A172 (cell line): Measurements from ENCODE around the gene MAS1L. TPM values are rescaled to one million over a fixed set of nuclear protein-coding genes. Genes with fewer than 3 reads are reported as not detected.

Source experiments
- DNase-seq: peaks from one replicate; pipeline ENCODE4 v3.0.0-alpha.2; 2015; ENCODE audit warnings: low spot score
- total RNA-seq: library from RNA; depleted of rRNA; stranded (reverse); fragments of >200 nt; shearing (Covaris generic); gene quantifications from 2 replicates; pipeline ENCODE4 v1.2.3, GENCODE V29; 2014

Gene MAS1L
- total RNA-seq, 1 experiment from 2014 or later, result not detected

DNA sequence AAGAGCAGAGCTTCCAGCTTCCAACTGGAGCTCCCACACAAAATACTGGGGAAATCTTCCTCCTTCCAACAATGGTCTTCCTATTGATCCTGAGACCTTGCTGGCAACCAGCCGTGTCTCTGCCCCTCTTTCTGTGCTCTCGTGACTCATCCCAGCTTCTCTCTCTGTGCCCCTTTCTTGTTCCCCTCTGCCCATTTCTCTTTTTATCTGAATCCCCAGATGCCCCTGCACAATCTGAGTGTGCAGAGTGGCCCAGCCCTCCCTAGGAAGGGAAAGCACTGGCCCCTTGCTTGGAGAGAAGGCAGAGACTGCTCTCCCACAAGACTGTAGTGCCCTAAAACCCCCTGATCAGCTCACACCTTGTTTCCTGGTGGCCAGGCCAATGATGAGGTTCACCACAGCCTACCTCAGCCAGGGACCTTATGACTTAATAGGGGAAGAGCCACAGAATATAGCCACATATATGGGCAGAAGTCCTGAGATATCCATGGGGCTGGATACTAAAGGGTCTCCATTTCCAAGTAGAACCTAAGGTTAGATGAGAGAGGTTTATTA is 23.1 kb upstream of the MAS1L start:
- no peak for DNase-seq

DNA sequence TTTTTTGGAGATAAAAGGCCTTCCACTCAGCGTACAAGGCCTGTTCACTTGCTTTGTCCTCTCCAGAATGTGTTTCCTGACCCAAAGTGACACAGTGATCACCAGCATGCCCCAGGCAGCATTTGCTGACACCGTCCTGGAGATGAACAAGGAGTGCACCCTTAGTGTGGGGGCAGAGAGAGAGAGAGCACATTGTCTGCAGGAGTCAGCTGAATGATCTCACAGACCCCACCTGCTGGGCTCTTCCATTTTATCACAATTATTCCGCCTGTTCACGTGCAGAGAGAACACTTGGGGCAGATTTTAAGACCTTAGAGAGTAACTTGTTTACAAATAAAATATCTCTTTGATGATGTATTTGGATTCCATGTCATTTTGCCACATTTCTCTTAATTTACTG is 22.4 kb upstream of the MAS1L start:
- peak; percentile 7 for DNase-seq

DNA sequence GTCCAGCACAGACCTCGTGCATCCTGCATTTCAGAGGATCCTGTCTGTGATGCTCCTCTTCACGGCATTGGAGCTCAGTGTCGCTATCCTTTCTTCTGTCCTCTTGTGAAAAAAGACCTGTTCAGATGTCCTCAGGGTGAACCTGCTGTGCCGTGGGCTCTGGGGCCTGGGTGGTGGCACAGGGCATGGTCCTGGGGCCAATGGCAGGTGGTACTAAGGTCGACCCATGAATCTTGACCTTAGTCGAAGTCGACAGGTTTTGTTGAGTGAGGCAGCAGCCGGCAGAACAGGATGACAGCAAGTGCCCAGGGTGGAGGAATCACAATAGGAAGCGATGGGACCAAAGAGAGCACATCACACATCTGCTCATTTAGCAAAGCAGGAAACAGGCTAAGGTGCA is 22.0 kb upstream of the MAS1L start:
- no peak for DNase-seq

DNA sequence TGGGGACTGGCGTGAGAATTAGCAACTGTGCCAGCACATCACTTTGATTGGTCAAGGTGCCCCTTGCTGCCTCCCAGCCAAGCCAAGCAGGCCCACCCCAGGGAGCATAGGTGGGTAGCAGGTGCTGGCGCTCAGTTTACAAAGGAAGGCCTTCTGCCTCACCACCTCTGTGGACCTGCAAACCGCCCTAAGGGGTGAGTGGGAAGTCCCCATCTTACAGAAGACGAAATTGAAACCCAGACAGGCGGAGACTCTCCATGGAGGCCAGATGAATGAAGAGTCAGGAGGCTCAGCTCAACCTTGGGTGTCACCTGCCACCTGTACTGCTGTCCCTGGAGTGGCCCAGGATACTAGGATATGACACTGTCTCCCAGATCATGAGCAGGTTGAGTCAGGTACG is 21.5 kb upstream of the MAS1L start:
- DNase-seq, result no peak

DNA sequence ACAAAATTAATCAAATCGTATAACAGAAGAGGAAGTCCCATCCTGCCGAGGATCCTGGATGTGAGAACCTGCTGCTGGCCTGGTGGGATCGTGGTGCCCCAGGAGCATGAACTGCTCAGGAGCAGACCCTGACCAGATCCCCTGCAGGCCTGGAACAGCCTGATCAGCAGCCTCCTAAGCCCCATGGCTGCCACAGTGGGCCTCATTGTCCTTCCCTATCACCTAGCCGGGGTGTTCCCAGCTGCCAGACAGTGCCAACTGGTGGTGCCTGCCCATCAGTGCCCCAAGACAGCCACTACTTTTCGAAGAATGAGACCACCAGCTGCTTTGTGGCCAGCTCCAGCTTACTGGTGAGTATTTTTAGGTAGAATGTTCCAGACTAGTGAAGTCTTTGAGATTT is 19.6 kb upstream of the MAS1L start:
- DNase-seq, result no peak

DNA sequence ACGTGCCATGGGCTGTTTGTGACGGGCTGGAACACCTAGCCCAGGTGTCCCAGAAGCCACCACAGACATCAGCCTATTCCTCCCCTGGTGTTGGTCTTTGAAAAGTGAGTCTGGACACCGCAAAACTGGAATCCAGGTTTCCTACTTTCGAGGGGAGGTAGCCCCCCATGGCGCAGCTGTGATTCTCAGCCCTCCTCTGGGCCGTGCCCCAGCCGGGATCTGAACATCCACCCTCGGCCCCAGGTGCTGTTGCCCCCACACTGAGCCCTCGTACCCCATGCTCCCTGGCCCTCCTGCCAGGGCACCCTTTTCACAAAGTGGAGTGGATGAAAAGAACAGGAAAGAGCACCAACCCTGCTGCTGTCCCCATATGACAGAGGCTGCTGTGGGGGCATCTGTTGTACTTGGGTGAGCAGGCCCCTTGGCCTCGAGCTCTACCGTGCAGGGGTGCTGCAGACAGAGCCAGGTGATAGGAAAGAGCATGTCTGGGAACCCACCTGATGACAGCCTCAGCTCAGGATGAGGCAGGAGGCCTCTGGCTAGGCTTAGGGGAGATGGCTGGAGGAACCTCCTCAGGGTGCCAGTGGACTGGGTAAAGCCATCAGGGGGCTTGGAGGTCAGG is 18.8 kb upstream of the MAS1L start:
- DNase-seq, result no peak

DNA sequence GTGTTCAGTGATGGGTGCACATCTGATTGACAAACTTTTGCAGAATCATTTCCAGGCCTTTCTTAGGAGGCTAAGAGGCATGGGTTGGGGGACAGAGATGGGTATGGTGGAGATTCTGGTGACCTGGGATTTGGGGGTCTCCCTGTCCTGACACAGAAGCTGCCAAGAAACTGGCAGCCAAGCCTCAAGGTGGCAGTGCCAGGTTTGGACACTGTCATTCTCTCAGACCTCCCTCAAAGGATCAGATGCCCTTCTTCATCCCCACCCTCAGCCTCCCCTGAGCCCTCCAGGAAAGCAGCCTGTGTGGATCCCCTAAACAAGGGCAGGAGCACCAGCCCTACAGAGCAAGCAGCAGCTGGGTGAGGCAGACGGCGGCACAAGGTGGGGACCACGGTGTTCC is 18.1 kb upstream of the MAS1L start:
- no peak for DNase-seq

DNA sequence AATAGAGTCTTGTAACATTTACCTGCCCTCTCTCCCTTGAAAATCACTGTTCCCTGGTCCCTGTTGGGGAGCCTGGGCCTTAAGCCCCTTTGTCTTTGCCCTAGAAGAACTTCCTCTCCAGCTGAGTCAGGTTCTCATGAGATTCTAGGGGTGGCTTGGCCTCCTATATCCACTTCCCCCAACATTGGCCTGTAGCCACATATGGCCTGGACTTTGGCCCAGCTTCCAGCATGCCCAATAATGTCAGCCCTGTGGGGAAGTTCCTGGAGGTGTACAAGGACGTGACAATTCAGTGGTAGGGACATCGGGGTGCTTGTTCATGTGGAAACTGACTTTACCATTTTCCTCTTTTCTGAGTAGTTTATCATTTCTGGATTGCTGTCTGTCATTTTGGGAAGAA is 17.2 kb upstream of the MAS1L start:
- DNase-seq, result no peak

DNA sequence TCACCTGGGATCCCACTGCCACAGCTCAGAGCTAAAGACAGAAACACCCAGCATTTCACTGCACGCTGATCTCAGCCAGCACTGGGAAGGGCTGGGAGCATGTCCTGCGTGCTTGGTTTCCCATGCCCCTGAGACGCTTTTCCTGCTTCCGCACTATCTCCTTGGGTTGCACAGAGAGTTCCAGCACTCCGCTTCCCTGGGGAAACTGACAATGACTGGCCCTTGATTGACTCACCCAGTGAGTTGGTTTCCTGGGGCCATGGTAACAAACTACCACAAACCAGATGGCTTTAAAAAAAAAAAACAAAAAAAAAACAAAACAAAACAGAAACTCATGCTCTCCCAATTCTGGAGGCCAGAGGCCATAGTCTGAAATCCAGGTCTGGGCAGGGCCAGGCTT is 14.8 kb upstream of the MAS1L start:
- peak; percentile 2 for DNase-seq

DNA sequence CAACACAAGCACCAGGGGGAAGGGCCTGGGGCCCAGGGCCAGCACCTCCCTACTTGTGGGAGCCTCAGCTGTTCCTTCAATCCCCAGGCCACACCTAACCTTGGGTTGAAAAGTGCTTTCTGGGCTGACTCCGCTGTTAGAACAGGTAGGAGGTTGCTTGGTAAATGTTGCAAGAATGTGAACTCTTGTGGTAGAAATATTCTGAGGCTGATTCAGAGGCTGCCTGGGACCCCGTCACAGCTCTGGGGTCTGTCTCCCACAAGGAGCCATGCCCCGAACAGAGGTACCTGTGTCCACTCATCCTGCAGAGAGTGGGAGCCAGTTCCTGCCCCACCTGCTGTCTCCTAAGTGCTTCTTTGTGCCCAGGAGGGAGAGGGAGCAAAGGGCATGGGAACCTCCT is 14.4 kb upstream of the MAS1L start:
- no peak for DNase-seq

DNA sequence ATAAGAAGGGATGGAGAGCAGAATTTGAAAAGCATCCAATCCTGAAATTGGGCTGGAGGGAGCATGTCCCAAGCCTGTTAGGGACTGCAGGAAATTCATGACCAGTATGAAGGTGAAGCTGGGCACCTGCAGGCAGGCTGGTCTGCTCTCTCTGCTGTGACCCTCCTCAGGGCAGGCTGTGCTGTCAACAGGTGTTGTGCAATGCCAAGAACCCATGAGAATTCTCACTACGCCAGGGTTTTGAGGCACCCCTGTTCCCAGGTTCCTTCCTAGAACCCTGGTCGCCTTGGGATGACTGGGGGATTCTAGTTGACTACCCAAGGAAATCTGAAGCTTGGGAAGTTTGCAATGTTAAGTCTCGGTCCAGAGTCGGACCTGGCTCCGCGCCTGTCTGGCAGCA is 13.3 kb upstream of the MAS1L start:
- DNase-seq, result no peak

DNA sequence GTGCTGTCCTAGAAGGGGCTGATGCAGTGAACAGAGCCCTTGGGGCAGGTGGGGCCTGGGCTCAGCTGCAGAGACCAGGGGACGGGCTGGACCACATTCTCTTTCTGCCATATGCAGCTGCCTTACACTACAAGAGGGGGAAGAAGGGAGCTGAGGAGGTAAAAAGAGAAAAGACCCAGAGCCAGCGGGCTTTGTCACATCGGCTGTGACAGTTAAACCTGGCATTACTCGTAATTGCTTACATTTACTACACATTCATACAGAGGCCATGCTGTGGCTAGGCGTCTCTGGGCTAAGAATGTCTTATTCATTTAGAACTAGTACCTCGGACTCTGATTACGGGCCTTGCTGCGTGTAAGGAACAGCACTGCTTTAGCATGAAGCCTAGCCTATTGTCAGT is 12.8 kb upstream of the MAS1L start:
- DNase-seq, result no peak

DNA sequence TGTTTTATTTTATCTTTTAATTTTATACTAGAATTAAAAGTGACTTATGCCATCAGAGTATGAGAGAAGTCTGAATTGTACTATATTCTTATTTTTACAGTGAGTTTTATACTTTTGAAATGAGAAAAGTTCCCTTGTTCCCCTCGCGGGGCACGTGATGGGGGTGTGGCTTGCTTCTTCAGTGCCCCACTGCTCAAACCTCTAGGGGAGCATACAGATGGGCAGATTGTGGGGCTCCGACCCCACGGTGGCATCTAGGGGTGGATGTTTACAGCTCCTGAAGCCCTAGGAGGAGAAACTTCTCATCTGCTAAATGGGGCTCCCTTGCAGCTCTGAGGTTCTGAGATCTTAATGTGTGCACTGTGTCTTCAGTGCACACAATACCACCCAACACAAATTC is 11.9 kb upstream of the MAS1L start:
- no peak for DNase-seq

DNA sequence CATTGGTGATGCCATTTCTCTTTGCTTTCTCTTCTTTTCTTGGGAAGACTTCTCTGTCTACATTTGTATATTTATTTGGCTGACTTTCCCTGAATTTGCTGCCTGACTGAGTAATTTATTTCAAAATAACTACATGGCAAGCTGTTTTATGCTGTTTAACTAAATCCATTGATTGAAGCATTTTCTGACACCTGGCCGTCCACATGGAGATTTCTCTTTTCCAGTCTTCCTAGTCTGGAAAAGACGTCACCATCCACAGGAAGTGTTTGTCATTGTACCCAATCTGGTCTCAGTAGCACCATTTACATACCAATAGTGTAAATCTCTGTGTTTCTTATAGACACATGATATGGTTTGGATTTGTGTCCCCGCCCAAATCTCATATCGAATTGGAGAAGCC is 9.2 kb upstream of the MAS1L start:
- no peak for DNase-seq

DNA sequence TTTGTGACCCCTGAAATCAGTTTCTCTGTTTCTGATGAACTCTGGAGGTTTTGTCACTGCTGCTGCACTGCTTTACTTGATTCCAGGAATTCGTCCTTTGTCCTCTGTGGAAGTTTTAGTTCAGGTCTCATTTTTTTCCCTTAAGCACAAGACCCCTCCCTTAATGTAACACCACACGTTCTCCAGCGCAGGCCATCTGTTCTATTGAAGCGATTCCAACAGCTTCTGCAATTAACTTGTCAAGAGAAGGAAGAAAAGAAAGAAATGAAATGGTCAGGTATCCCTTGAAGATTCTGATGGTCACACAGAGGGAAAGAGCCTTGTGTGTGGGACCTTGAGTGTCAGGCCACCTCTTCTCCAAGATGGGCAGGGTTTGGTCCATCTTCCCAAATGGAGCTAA is 7.8 kb upstream of the MAS1L start:
- no peak for DNase-seq

DNA sequence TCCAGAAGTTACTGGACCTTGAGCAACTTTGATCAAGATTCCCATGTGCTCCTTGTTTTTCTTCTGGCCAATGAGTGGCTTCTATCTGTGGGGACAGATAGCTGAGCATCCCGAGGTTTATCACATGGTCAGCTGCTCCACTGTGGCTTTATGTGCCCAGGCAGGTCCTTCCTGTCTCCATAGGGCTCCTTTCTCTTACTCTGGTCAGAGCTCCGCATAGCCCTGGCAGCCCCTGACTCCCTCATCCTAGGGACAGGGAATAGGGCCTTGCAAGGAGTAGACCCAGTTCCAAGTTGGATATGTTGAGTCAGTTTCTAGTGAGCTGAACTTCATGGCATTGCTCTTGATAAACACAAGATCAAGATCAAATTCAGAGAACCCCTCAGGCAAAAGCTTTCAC is 6.4 kb upstream of the MAS1L start:
- no peak for DNase-seq

DNA sequence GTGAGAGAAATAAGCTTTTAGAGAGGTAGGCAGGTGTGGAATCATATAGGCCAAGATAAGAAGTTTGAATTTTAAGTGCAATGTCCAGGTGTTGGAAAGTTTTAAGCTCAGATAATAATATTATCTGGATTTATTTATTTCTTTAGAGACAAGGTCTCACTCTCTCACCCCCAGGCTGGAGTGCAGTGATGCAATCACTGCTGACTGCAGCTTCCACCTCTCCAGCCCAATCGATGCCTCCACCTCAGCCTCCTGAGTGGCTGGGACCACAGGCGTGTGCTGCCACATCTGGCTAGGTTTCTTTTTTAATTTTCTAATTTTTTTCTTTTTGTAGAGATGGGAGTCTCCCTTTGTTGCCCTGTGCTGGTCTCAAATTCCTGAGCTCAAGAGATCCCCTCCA is 5.5 kb upstream of the MAS1L start:
- no peak for DNase-seq

DNA sequence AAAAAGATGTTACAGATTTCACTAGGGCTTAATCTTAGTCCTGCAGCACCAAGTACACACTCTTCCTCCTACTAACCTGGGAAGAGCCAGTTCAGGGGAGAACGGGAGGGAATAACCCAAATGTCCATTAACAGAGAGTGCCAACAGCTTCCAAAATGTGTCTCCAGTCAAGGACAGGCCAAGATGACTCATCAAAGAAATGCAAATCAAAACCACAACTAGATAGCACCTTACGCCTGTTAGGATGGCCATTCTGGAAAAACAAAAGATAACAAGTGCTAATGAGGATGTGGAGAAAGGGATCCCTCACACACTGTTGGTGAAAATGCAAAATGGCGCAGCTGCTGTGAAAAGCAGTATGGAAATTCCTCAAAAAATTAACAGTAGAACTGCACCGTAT is 3.8 kb upstream of the MAS1L start:
- no peak for DNase-seq

DNA sequence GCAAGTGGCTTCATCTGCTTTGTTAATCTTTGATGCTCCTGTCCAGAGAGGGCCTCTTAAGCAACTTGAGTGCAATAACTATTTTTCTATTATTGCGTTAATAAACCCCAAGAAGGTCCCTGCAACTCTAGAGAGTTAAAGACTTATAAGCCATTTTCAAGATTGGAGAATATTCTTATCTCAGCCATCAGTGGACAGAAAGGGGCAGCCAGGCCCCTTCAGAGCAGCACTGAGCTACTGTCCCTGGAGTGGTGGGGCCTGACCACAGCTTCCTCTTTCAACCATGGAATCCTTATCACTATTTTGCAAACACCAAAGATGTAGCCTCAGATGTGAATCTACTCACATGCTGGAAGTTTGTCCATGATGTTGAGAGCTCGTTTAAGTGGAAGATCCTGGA is 2.8 kb upstream of the MAS1L start:
- DNase-seq, result no peak

DNA sequence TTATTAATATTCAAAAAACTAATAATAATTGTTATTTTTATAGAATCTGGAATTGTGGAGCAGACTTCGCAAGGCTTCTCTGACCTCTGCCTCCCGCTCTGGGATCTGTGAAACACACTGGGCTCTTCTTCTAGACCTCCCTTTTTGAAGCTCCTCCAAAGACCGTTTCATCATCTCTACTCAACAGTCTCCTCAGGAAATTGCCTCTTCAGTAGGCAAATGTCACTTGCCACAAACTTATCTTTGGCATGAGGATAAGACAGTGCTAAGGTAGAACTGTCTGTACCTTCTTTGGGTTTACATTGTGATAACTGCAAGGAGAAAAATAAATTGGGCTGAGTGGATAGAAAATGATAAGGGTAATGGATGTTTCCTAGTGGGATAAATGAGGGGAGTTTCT is 2.3 kb upstream of the MAS1L start:
- no peak for DNase-seq

DNA sequence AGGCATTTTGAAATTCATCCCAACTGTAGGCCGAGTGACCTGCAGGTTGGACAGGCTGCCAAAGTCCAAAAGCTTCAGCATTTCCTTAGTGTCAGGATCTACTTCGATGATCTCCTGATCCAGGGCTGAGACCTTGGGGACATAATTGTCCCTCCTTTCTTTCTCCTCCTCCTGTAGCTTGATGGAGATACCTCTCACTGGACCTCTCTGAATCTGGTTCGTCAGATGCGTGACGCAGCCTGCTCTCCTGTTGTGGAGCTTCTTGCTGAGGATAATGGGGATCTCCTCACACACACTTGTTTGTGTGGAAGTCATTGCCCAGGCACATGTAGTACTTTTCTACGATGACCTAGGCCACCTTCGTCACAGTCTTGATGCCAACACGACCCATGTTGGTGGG is 1.5 kb upstream of the MAS1L start:
- DNase-seq, result no peak

DNA sequence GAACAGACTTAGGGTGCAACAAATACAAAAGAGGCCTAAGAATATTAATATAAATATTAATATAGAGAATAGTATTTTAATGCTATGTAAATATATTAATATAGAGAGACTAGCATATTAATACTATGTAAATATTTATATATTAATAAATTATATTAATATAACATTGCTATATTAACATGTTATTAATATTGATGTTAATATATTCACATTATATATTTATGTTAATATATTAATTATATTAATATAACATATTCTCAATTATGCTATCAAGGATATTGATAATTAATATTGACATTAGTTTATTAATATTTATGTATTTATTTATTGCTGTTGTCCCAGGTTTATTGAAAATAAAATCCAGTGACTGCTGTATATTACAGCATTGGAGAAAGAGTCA is 1.1 kb upstream of the MAS1L start:
- no peak for DNase-seq

DNA sequence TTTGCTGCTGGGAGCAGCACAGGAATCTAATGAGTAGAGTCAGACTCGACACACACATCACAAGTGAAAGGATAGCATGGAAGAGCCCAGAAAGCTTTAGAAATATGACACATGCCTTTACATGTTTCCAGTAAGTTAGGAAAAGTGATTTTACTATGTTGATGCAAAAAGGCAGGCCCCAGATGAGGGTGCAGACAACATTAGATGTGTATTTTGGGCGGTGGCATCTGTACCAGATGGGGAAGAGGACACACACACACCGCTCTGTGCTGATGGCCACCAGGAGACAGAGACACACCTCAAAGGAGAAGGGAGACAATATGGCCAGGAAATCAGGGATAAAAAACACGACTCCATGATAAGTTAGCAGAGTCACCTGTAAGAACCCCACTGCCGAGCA is 625 bp downstream of the MAS1L start:
- DNase-seq, result no peak

DNA sequence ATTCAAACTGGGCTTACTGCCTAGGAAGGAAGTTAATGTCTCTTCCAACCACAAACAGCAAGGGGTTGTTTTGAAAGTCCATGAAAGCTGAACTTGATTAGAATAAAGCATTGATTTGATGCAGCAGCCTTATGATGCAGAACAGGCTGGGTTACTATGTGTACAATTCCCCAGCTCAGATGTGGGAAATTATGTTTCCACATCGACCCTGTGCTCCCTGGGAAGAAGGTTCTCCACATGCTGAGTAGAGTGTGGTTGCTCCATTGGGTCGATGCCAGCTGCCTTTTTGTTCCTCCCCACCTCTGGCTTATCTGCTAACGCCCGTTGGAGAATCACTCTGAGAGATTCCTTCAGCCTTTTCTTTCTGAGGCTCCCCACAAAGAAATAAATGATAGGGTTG is 1.2 kb downstream of the MAS1L start:
- DNase-seq, result no peak

DNA sequence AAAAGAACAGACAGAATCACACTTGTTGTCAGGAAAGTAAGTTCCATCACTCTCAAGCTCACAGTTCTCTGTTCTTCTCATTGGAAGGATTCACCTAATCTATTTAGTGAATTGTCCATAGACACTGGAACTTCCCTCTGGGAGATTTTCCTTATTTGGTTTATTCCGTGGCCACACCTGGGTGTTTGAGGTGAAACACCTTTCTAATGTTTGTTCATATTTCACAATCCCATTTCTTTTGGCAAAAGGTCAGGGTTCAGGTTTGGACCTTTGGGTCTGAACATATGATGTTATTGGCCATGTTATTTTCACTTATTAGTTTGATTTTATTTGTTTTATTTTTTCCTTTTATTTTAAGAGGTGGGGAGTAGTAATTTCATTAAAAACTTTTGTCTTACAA is 4.0 kb downstream of the MAS1L start:
- no peak for DNase-seq
